ENCODE data around the gene NR4A1. TPM values are rescaled to one million over a fixed set of nuclear protein-coding genes. Genes with fewer than 3 reads are reported as not detected.
A peak's percentile ranks its signal among the peaks of the same experiment; 100 is the strongest.

Gene NR4A1
- polyA plus RNA-seq, 1 donor from 2014 or later = 3.4 TPM

DNA sequence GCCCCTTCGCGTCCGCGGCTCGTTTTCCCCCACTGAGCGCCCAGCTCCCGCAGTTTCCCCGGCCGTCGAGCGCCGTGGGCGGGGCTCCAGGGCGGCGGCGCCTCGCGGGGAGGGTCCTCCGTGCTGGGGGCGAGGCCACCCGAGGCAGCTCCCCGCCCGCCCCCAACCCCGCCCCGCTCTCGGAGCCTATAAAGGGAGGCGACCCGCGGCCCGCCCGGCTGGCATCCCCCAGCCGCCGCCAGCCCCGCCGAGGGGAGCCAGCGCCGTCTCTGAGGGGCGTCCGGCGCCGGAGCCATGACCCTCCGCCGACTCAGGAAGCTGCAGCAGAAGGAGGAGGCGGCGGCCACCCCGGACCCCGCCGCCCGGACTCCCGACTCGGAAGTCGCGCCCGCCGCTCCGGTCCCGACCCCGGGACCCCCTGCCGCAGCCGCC, 44.5 kb upstream of the NR4A1 start, which contains the start of gene TAMALIN:
Gene TAMALIN, plus strand, starts transcription at position 221 of the 432 bp plus-strand sequence. Its CDS starts 74 bp downstream, at position 295.
- no peak within 1 kb of the TSS for H2AFZ ChIP-seq (ENCODE audit: low read depth, low read length)
- H3K79me2 ChIP-seq (replicated peaks; ENCODE audit: insufficient read depth, low read length) = no peaks in the 10 kb centered on the region
- H3K4me3 ChIP-seq (ENCODE audit: low read length) = peak within 1 kb of the TSS; percentile 40
- H3K9me3 ChIP-seq (ENCODE audit: low read length) = no peaks in the 10 kb centered on the region
- H3K27me3 ChIP-seq (ENCODE audit: insufficient read depth, low read depth, low read length) = peaks cover 29% of the 10 kb centered on the region
- H3K36me3 ChIP-seq (ENCODE audit: insufficient read depth, low read length) = no peaks in the 10 kb centered on the region
- TF ChIP-seq RAD21 (conservative IDR thresholded peaks at IDR 0.05) = no peak
- no peak for TF ChIP-seq TAF1 (IDR thresholded peaks at IDR 0.05; ENCODE audit: low read depth)
- H4K20me1 ChIP-seq (ENCODE audit: insufficient read depth) = no peaks in the 10 kb centered on the region
- no peaks in the 10 kb centered on the region for H3K9me2 ChIP-seq (ENCODE audit: insufficient read depth, low read length)
- no peak within 1 kb of the TSS for H3K4me2 ChIP-seq (ENCODE audit: low read length)
- no peak within 1 kb of the TSS for H3K27ac ChIP-seq (ENCODE audit: low read length)
- no peaks in the 10 kb centered on the region for H3F3A ChIP-seq (ENCODE audit: insufficient read depth, low read length, poor library complexity, severe bottlenecking)
- no peak within 1 kb of the TSS for H3K9ac ChIP-seq (ENCODE audit: low read length)

GRCh38 chr12:52007158-52007921, 43.9 kb upstream of the NR4A1 start:
- H3K9me2 ChIP-seq (ENCODE audit: insufficient read depth, low read length) = no peaks in the 10 kb centered on the region
- TF ChIP-seq EP300 (conservative IDR thresholded peaks at IDR 0.05; ENCODE audit: poor library complexity, severe bottlenecking) = no peak
- TF ChIP-seq SMC3 (conservative IDR thresholded peaks at IDR 0.05; ENCODE audit: poor library complexity) = no peak
- no peak for TF ChIP-seq POLR2AphosphoS5 (IDR thresholded peaks at IDR 0.05)
- no peak for TF ChIP-seq RAD21 (conservative IDR thresholded peaks at IDR 0.05)
- TF ChIP-seq EZH2 (IDR thresholded peaks at IDR 0.05; ENCODE audit: borderline replicate concordance, insufficient read depth, low read length, poor library complexity, severe bottlenecking) = no peak
- TF ChIP-seq MXI1 (conservative IDR thresholded peaks at IDR 0.05; ENCODE audit: poor library complexity, severe bottlenecking) = no peak
- TF ChIP-seq, protein P1, sequence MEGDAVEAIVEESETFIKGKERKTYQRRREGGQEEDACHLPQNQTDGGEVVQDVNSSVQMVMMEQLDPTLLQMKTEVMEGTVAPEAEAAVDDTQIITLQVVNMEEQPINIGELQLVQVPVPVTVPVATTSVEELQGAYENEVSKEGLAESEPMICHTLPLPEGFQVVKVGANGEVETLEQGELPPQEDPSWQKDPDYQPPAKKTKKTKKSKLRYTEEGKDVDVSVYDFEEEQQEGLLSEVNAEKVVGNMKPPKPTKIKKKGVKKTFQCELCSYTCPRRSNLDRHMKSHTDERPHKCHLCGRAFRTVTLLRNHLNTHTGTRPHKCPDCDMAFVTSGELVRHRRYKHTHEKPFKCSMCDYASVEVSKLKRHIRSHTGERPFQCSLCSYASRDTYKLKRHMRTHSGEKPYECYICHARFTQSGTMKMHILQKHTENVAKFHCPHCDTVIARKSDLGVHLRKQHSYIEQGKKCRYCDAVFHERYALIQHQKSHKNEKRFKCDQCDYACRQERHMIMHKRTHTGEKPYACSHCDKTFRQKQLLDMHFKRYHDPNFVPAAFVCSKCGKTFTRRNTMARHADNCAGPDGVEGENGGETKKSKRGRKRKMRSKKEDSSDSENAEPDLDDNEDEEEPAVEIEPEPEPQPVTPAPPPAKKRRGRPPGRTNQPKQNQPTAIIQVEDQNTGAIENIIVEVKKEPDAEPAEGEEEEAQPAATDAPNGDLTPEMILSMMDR (IDR thresholded peaks at IDR 0.05; ENCODE audit: poor library complexity, severe bottlenecking) = no peak
- TF ChIP-seq TAF1 (IDR thresholded peaks at IDR 0.05; ENCODE audit: low read depth) = no peak
- peaks cover 29% of the 10 kb centered on the region for H3K27me3 ChIP-seq (ENCODE audit: insufficient read depth, low read depth, low read length)
- peak overlapping the region; percentile 35 for H3K4me3 ChIP-seq (ENCODE audit: low read length)
- no peaks in the 10 kb centered on the region for H4K20me1 ChIP-seq (ENCODE audit: insufficient read depth)
- no peak overlapping the region for H3K27ac ChIP-seq (ENCODE audit: low read length)
- no peaks in the 10 kb centered on the region for H3F3A ChIP-seq (ENCODE audit: insufficient read depth, low read length, poor library complexity, severe bottlenecking)
- no peak overlapping the region for H3K9ac ChIP-seq (ENCODE audit: low read length)
- H3K9me3 ChIP-seq (ENCODE audit: low read length) = no peaks in the 10 kb centered on the region
- H3K36me3 ChIP-seq (ENCODE audit: insufficient read depth, low read length) = no peaks in the 10 kb centered on the region
- H3K4me2 ChIP-seq (ENCODE audit: low read length) = no peak overlapping the region
- H3K79me2 ChIP-seq (replicated peaks; ENCODE audit: insufficient read depth, low read length) = no peaks in the 10 kb centered on the region
- no peak overlapping the region for H2AFZ ChIP-seq (ENCODE audit: low read depth, low read length)

GRCh38 chr12:52007982-52008510, 43.2 kb upstream of the NR4A1 start:
- H3K9me3 ChIP-seq (ENCODE audit: low read length) = no peaks in the 10 kb centered on the region
- H3K36me3 ChIP-seq (ENCODE audit: insufficient read depth, low read length) = no peaks in the 10 kb centered on the region
- H3K4me3 ChIP-seq (ENCODE audit: low read length) = no peak overlapping the region
- no peak overlapping the region for H3K27ac ChIP-seq (ENCODE audit: low read length)
- H3K9me2 ChIP-seq (ENCODE audit: insufficient read depth, low read length) = no peaks in the 10 kb centered on the region
- no peak overlapping the region for H3K9ac ChIP-seq (ENCODE audit: low read length)
- no peaks in the 10 kb centered on the region for H4K20me1 ChIP-seq (ENCODE audit: insufficient read depth)
- no peak for TF ChIP-seq POLR2AphosphoS5 (IDR thresholded peaks at IDR 0.05)
- no peak for TF ChIP-seq REST (IDR thresholded peaks at IDR 0.05; ENCODE audit: borderline replicate concordance)
- TF ChIP-seq TAF1 (IDR thresholded peaks at IDR 0.05; ENCODE audit: low read depth) = no peak
- no peak overlapping the region for H2AFZ ChIP-seq (ENCODE audit: low read depth, low read length)
- no peak overlapping the region for H3K4me2 ChIP-seq (ENCODE audit: low read length)
- H3K79me2 ChIP-seq (replicated peaks; ENCODE audit: insufficient read depth, low read length) = no peaks in the 10 kb centered on the region
- no peaks in the 10 kb centered on the region for H3F3A ChIP-seq (ENCODE audit: insufficient read depth, low read length, poor library complexity, severe bottlenecking)
- H3K27me3 ChIP-seq (ENCODE audit: insufficient read depth, low read depth, low read length) = peaks cover 29% of the 10 kb centered on the region

All from neural cell (in vitro differentiated cells).